ENCODE results near the gene GRM2. TPM values are rescaled to one million over a fixed set of nuclear protein-coding genes. Genes with fewer than 3 reads are reported as not detected.
"Not testable (repeated sequence)": the region's sequence is repeated elsewhere in the genome, so short reads cannot be mapped to it uniquely, and the experiment has no call there.

GRM2 gene
- total RNA-seq, 4 donors from 2014 or later: 0.16 to 0.27 TPM; not detected in 2

- no peaks in the 10 kb centered on the region for H3K36me3 ChIP-seq
- intact Hi-C loops (cut with DNase I; ENCODE audit: low total_unique reads) (no loop called here), in situ Hi-C loops (cut with MboI; ENCODE audit: low pct_ligation_motif_present in 1 of 4, low pct_unique_long_range_greater_than_20kb in 1 of 4, low sequenced_read_pairs in 3 of 4) (no loop called here)
- TF ChIP-seq POLR2AphosphoS5 (IDR thresholded peaks at IDR 0.05): no peak
- no peak for TF ChIP-seq CTCF (IDR thresholded peaks at IDR 0.05)
- TF ChIP-seq POLR2A (IDR thresholded peaks at IDR 0.05): no peak
- no peak for TF ChIP-seq EP300 (IDR thresholded peaks at IDR 0.05; ENCODE audit: low read depth)
- H3K9me3 ChIP-seq: peaks cover 0 to 4% of the 10 kb centered on the region in 2 donors
- no peak overlapping the region for H3K27ac ChIP-seq
- H3K27me3 ChIP-seq: peaks cover 8% of the 10 kb centered on the region
- no peak for DNase-seq
- 100% methylated on average over 1 of the region's 1 CpG; no CpG with 5 or more reads in 1 of the 2 donors for WGBS, 2 donors (ENCODE audit: low coverage in 1 of 2)
- no peak overlapping the region for H3K4me3 ChIP-seq
- H3K4me1 ChIP-seq: no peaks in the 10 kb centered on the region
Observed at GRCh38 chr3:51750878-51751277, 44.0 kb downstream of the GRM2 start.

GRCh38 chr3:51751287-51751686, 44.4 kb downstream of the GRM2 start:
- H3K9me3 ChIP-seq: peaks cover 0 to 4% of the 10 kb centered on the region in 2 donors
- in situ Hi-C loops (cut with MboI; ENCODE audit: low pct_ligation_motif_present in 1 of 4, low pct_unique_long_range_greater_than_20kb in 1 of 4, low sequenced_read_pairs in 3 of 4): no loop called here
- no peak for TF ChIP-seq CTCF (IDR thresholded peaks at IDR 0.05)
- no peak for DNase-seq
- WGBS, 2 donors (ENCODE audit: low coverage in 1 of 2): 64 to 87% methylated on average over 2 of the region's 2 CpGs
- no peaks in the 10 kb centered on the region for H3K36me3 ChIP-seq
- H3K4me3 ChIP-seq: no peak overlapping the region
- no peak overlapping the region for H3K27ac ChIP-seq
- no peaks in the 10 kb centered on the region for H3K4me1 ChIP-seq
- peaks cover 8% of the 10 kb centered on the region for H3K27me3 ChIP-seq
- intact Hi-C loops (cut with DNase I; ENCODE audit: low total_unique reads): no loop called here

- H3K9me3 ChIP-seq; H3K36me3 ChIP-seq; H3K4me1 ChIP-seq; intact Hi-C loops (cut with DNase I; ENCODE audit: low total_unique reads); DNase-seq; H3K27me3 ChIP-seq; in situ Hi-C loops (cut with MboI; ENCODE audit: low pct_ligation_motif_present in 1 of 4, low pct_unique_long_range_greater_than_20kb in 1 of 4, low sequenced_read_pairs in 3 of 4); H3K27ac ChIP-seq; H3K4me3 ChIP-seq: not testable (repeated sequence)
- WGBS, 2 donors (ENCODE audit: low coverage in 1 of 2): 63 to 69% methylated on average over 4 to 13 of the region's 13 CpGs
Observed at GRCh38 chr3:51753763-51754750, 47.2 kb downstream of the GRM2 start.

- Histone ChIP-seq H3K27ac (no peak overlapping the region), H3K36me3 (no peaks in the 10 kb centered on the region), H3K4me3 (no peak overlapping the region), H3K4me1 (no peaks in the 10 kb centered on the region), H3K9me3 (peaks cover 0 to 28% of the 10 kb centered on the region in 2 donors), H3K27me3 (peaks cover 8% of the 10 kb centered on the region)
- TF ChIP-seq POLR2A (IDR thresholded peaks at IDR 0.05) (no peak), EP300 (IDR thresholded peaks at IDR 0.05; ENCODE audit: low read depth) (no peak), POLR2AphosphoS5 (IDR thresholded peaks at IDR 0.05) (no peak)
- no peak for DNase-seq
- in situ Hi-C loops (cut with MboI; ENCODE audit: low pct_ligation_motif_present in 1 of 4, low pct_unique_long_range_greater_than_20kb in 1 of 4, low sequenced_read_pairs in 3 of 4): no loop called here
- intact Hi-C loops (cut with DNase I; ENCODE audit: low total_unique reads): no loop called here
Observed at GRCh38 chr3:51759203-51759602, 52.3 kb downstream of the GRM2 start.

Small RNA genes within 50 kb of the gene (small RNA-seq; reads per million reads assigned to genes)
- 4,560 to 23,142 (median 8,759) reads per million in 4 donors for gene RNA5SP132

Other genes starting within 250 kb of the GRM2 start
- gene DCAF1, start 207.1 kb upstream of the GRM2 start, total RNA-seq: 10 to 100 TPM; 13.8 to 17.8 (median 14.9) TPM
- gene RAD54L2, start 168.3 kb upstream of the GRM2 start, total RNA-seq: 10 to 100 TPM; 13.1 to 24.9 (median 18.2) TPM
- gene TEX264, start 35.8 kb upstream of the GRM2 start, total RNA-seq: 100 to 1,000 TPM in 1 of 4 donors, 10 to 100 TPM in 3; 60.9 to 116 (median 88.2) TPM
- not detected for gene IQCF6, start 72.2 kb downstream of the GRM2 start, total RNA-seq
- not detected for gene IQCF2, start 154.5 kb downstream of the GRM2 start, total RNA-seq
- gene IQCF5, start 168.5 kb downstream of the GRM2 start, total RNA-seq: not detected
- gene IQCF1, start 196.3 kb downstream of the GRM2 start, total RNA-seq: not detected
- 10 to 100 TPM in 3 of 4 donors, 1 to 10 TPM in 1; 7.1 to 29.5 (median 11.1) TPM for gene RRP9, start 234.8 kb downstream of the GRM2 start, total RNA-seq
- 10 to 100 TPM; 18.3 to 64.7 (median 42.1) TPM for gene PARP3, start 235.3 kb downstream of the GRM2 start, total RNA-seq
- gene GPR62, start 248.3 kb downstream of the GRM2 start, total RNA-seq: not detected

All from transverse colon (tissue), 4 donors.